ENCODE measurements around the gene SLC29A4.

- TF ChIP-seq CTCF (conservative IDR thresholded peaks at IDR 0.05 in 1 of 2, IDR thresholded peaks at IDR 0.05 in 1 of 2; ENCODE audit: extremely low read depth in 1 of 2, insufficient read depth in 1 of 2, low read depth in 1 of 2, low read length in 2 of 2) (no peak), EZH2 (IDR thresholded peaks at IDR 0.05; ENCODE audit: borderline replicate concordance, low read length) (no peak)
These were observed 42.2 kb downstream of the SLC29A4 start for GRCh38 chr7:5324961-5325360.
